ENCODE measurements around the gene CDCA3. TPM values are rescaled to one million over a fixed set of nuclear protein-coding genes. Genes with fewer than 3 reads are reported as not detected.

Gene CDCA3
- total and polyA plus RNA-seq, 2 of the 13 experiments (the other 11 are each of a cell fraction or from before 2014, with no cell fraction given): 32.7 to 56.5 TPM

- TF ChIP-seq FUBP1 (CRISPR knock-in tag; IDR thresholded peaks at IDR 0.05; ENCODE audit: borderline replicate concordance) (no peak), ZBTB14 (CRISPR knock-in tag; IDR thresholded peaks at IDR 0.05) (no peak), ZSCAN20 (CRISPR knock-in tag; IDR thresholded peaks at IDR 0.05; ENCODE audit: borderline replicate concordance) (no peak), LCORL (IDR thresholded peaks at IDR 0.05) (no peak), LCORL (CRISPR knock-in tag; IDR thresholded peaks at IDR 0.05) (peak; percentile 66; the same call in 1 of the 2 replicates), NFE2L2 (IDR thresholded peaks at IDR 0.05; ENCODE audit: low read length) (no peak), ZNF446 (CRISPR knock-in tag; IDR thresholded peaks at IDR 0.05) (no peak), ZNF747 (CRISPR knock-in tag; IDR thresholded peaks at IDR 0.05; ENCODE audit: borderline replicate concordance) (no peak), ZNF34 (CRISPR knock-in tag; IDR thresholded peaks at IDR 0.05; ENCODE audit: borderline replicate concordance) (no peak), ETV6 (CRISPR knock-in tag; conservative IDR thresholded peaks at IDR 0.05) (no peak), SOX5 (CRISPR knock-in tag; IDR thresholded peaks at IDR 0.05; ENCODE audit: borderline replicate concordance) (0 out of 2 replicates have a peak, but pooled peaks have one; percentile 11), ERF (CRISPR knock-in tag; IDR thresholded peaks at IDR 0.05) (0 out of 2 replicates have a peak, but pooled peaks have one; percentile 24), ZNF24 (IDR thresholded peaks at IDR 0.05) (no peak), PCBP1 (IDR thresholded peaks at IDR 0.05; ENCODE audit: borderline replicate concordance, low read depth, low read length) (0 out of 2 replicates have a peak, but pooled peaks have one; percentile 17), FOXK1 (CRISPR knock-in tag; IDR thresholded peaks at IDR 0.05; ENCODE audit: borderline replicate concordance, low read depth) (peak; percentile 19; the same call in 1 of the 2 replicates), GPN1 (CRISPR knock-in tag; IDR thresholded peaks at IDR 0.05; ENCODE audit: borderline replicate concordance) (no peak), TEAD3 (CRISPR knock-in tag; optimal IDR thresholded peaks at IDR 0.05; ENCODE audit: borderline replicate concordance) (peak; percentile 85), ZFP91 (CRISPR knock-in tag; IDR thresholded peaks at IDR 0.05; ENCODE audit: borderline replicate concordance) (peak; percentile 30; the same call in 1 of the 2 replicates), ZBTB26 (CRISPR knock-in tag; IDR thresholded peaks at IDR 0.05; ENCODE audit: borderline replicate concordance) (no peak), PRMT3 (CRISPR knock-in tag; IDR thresholded peaks at IDR 0.05; ENCODE audit: borderline replicate concordance, low read depth) (no peak), BCL3 (CRISPR knock-in tag; IDR thresholded peaks at IDR 0.05) (no peak), MED1 (CRISPR knock-in tag; IDR thresholded peaks at IDR 0.05) (no peak)
Observed at GRCh38 chr12:6825398-6826124, 25.5 kb downstream of the CDCA3 start (continued).

Measured in HepG2 (cell line).